Astrocyte (in vitro differentiated cells and primary cell): ENCODE results near the gene AK5. TPM values are rescaled to one million over a fixed set of nuclear protein-coding genes. Genes with fewer than 3 reads are reported as not detected.

Experiments
- DNase-seq: peaks from one replicate; pipeline ENCODE4 v3.0.0-alpha.2; 2010; ENCODE audit warnings: low read depth
- FAIRE-seq: peaks from 2 replicates; lab custom pipeline; 2011; peaks lifted over from hg19 to GRCh38; lab: Jason Lieb, UNC
- H2AFZ ChIP-seq: 2 replicates; pipeline ENCODE4 v1.6.0; 2012; ENCODE audit warnings: low read depth, low read length, inconsistent platforms
- H3K27ac ChIP-seq: 2 replicates; pipeline ENCODE4 v1.5.1; 2011; ENCODE audit warnings: low read depth, low read length, inconsistent platforms
- H3K27me3 ChIP-seq: 2 replicates; pipeline ENCODE4 v1.6.0; 2011; ENCODE audit warnings: low read length, inconsistent platforms; ENCODE audit not compliant: insufficient read depth
- H3K36me3 ChIP-seq: 2 replicates; pipeline ENCODE4 v1.5.1; 2011; ENCODE audit warnings: low read length, inconsistent platforms; ENCODE audit not compliant: insufficient read depth
- H3K4me1 ChIP-seq: 2 replicates; pipeline ENCODE4 v1.5.1; 2011; ENCODE audit warnings: low read length, inconsistent platforms; ENCODE audit not compliant: insufficient read depth
- H3K4me2 ChIP-seq: 2 replicates; pipeline ENCODE4 v1.6.0; 2012; ENCODE audit warnings: low read length, inconsistent platforms
- H3K4me3 ChIP-seq: 2 replicates; pipeline ENCODE4 v1.5.1; 2011; ENCODE audit warnings: low read depth, mild to moderate bottlenecking, low read length, inconsistent platforms; ENCODE audit not compliant: insufficient read depth
- H3K79me2 ChIP-seq: 2 replicates; pipeline ENCODE4 v1.6.0; 2012; ENCODE audit warnings: mild to moderate bottlenecking, low read length, inconsistent platforms; ENCODE audit not compliant: insufficient read depth
- H3K9ac ChIP-seq: 2 replicates; pipeline ENCODE4 v1.6.0; 2012; ENCODE audit warnings: mild to moderate bottlenecking, low read length, inconsistent platforms
- H3K9me3 ChIP-seq: 2 replicates; pipeline ENCODE4 v1.5.1; 2012; ENCODE audit warnings: low read depth, mild to moderate bottlenecking, low read length, inconsistent platforms; ENCODE audit not compliant: insufficient read depth
- H4K20me1 ChIP-seq: 2 replicates; pipeline ENCODE4 v1.6.0; 2012; ENCODE audit warnings: low read length, inconsistent platforms; ENCODE audit not compliant: insufficient read depth
- H3K27ac Mint-ChIP-seq: one replicate; pipeline ENCODE4 v1.8.0; 2021; ENCODE audit warnings: mild to moderate bottlenecking, mixed read lengths; ENCODE audit not compliant: unreplicated experiment
- H3K27me3 Mint-ChIP-seq: one replicate; pipeline ENCODE4 v1.8.0; 2021; ENCODE audit warnings: low read depth, mixed read lengths; ENCODE audit not compliant: unreplicated experiment
- H3K36me3 Mint-ChIP-seq: one replicate; pipeline ENCODE4 v1.8.0; 2021; ENCODE audit warnings: low read depth, mixed read lengths; ENCODE audit not compliant: unreplicated experiment
- H3K4me1 Mint-ChIP-seq: one replicate; pipeline ENCODE4 v1.8.0; 2021; ENCODE audit warnings: low read depth, mixed read lengths; ENCODE audit not compliant: unreplicated experiment
- H3K4me3 Mint-ChIP-seq: one replicate; pipeline ENCODE4 v1.8.0; 2021; ENCODE audit warnings: mild to moderate bottlenecking, moderate library complexity, mixed read lengths; ENCODE audit not compliant: unreplicated experiment
- H3K9me3 Mint-ChIP-seq: one replicate; pipeline ENCODE4 v1.8.0; 2021; ENCODE audit warnings: mild to moderate bottlenecking, mixed read lengths; ENCODE audit not compliant: unreplicated experiment
- CTCF ChIP-seq: IDR thresholded peaks from 2 replicates; pipeline ENCODE4 v1.5.1; 2011; ENCODE audit warnings: low read depth, mild to moderate bottlenecking, inconsistent platforms, low read length, moderate library complexity; ENCODE audit not compliant: insufficient read depth
- EZH2 ChIP-seq: IDR thresholded peaks from 2 replicates; pipeline ENCODE4 v1.6.1; 2012; ENCODE audit warnings: mild to moderate bottlenecking, low read length, inconsistent platforms; ENCODE audit not compliant: insufficient read depth
- total RNA-seq: library from RNA; stranded (reverse); gene quantifications from 2 replicates; pipeline ENCODE4 v1.2.1, GENCODE V29; 2021

Gene AK5
- total RNA-seq, 1 donor from 2014 or later = 4.4 TPM

- H3K4me1 ChIP-seq = peaks cover 21% of the 10 kb centered on the region
- H3K27me3 ChIP-seq = no peaks in the 10 kb centered on the region
- H3K79me2 ChIP-seq = no peaks in the 10 kb centered on the region
- H3K4me2 ChIP-seq = peak overlapping the region; percentile 59
- DNase-seq = no peak
- no peak overlapping the region for H3K27ac Mint-ChIP-seq
- peak overlapping the region; percentile 64 for H3K27ac ChIP-seq
- no peaks in the 10 kb centered on the region for H4K20me1 ChIP-seq
- no peaks in the 10 kb centered on the region for H3K36me3 Mint-ChIP-seq
- peak overlapping the region; percentile 29 for H3K9ac ChIP-seq
- FAIRE-seq = no peak
- peak overlapping the region; percentile 53 for H2AFZ ChIP-seq
- TF ChIP-seq CTCF (no peak), EZH2 (no peak)
- no peaks in the 10 kb centered on the region for H3K9me3 Mint-ChIP-seq
- no peaks in the 10 kb centered on the region for H3K36me3 ChIP-seq
- H3K4me3 Mint-ChIP-seq = no peak overlapping the region
- H3K9me3 ChIP-seq = no peaks in the 10 kb centered on the region
- H3K4me1 Mint-ChIP-seq = peaks cover 16% of the 10 kb centered on the region
- H3K27me3 Mint-ChIP-seq = no peaks in the 10 kb centered on the region
- H3K4me3 ChIP-seq = no peak overlapping the region
Measured at GRCh38 chr1:77370161-77370560, 88.3 kb downstream of the AK5 start.

GRCh38 chr1:77370583-77371306, 88.9 kb downstream of the AK5 start:
- no peak overlapping the region for H2AFZ ChIP-seq
- H3K9me3 ChIP-seq = no peaks in the 10 kb centered on the region
- H3K27ac Mint-ChIP-seq = peak overlapping the region; percentile 11
- DNase-seq = peak; percentile 97
- peak overlapping the region; percentile 64 for H3K27ac ChIP-seq
- H3K4me2 ChIP-seq = peak overlapping the region; percentile 52
- no peaks in the 10 kb centered on the region for H3K9me3 Mint-ChIP-seq
- H3K36me3 Mint-ChIP-seq = no peaks in the 10 kb centered on the region
- peaks cover 21% of the 10 kb centered on the region for H3K4me1 ChIP-seq
- H3K9ac ChIP-seq = no peak overlapping the region
- no peaks in the 10 kb centered on the region for H3K27me3 Mint-ChIP-seq
- no peaks in the 10 kb centered on the region for H3K36me3 ChIP-seq
- peaks cover 16% of the 10 kb centered on the region for H3K4me1 Mint-ChIP-seq
- no peaks in the 10 kb centered on the region for H4K20me1 ChIP-seq
- no peaks in the 10 kb centered on the region for H3K27me3 ChIP-seq
- no peaks in the 10 kb centered on the region for H3K79me2 ChIP-seq
- no peak overlapping the region for H3K4me3 ChIP-seq
- peak; percentile 95 for FAIRE-seq
- no peak for TF ChIP-seq EZH2
- TF ChIP-seq CTCF = no peak
- no peak overlapping the region for H3K4me3 Mint-ChIP-seq

- Histone ChIP-seq H4K20me1 (no peaks in the 10 kb centered on the region), H2AFZ (no peak overlapping the region), H3K79me2 (no peaks in the 10 kb centered on the region), H3K4me2 (peak overlapping the region; percentile 52), H3K4me3 (no peak overlapping the region), H3K27ac (peak overlapping the region; percentile 10), H3K27me3 (no peaks in the 10 kb centered on the region), H3K4me1 (peaks cover 21% of the 10 kb centered on the region), H3K36me3 (no peaks in the 10 kb centered on the region), H3K9me3 (no peaks in the 10 kb centered on the region), H3K9ac (no peak overlapping the region)
- Mint-ChIP-seq H3K4me3 (no peak overlapping the region), H3K27me3 (no peaks in the 10 kb centered on the region), H3K9me3 (no peaks in the 10 kb centered on the region), H3K27ac (peak overlapping the region; percentile 11), H3K36me3 (no peaks in the 10 kb centered on the region), H3K4me1 (peaks cover 16% of the 10 kb centered on the region)
- DNase-seq (peak; percentile 8), FAIRE-seq (no peak)
- TF ChIP-seq CTCF (no peak), EZH2 (no peak)
Measured at GRCh38 chr1:77371396-77371795, 89.6 kb downstream of the AK5 start.
